ENCODE measurements around the gene KCNMB1.
"Not testable (repeated sequence)": the region's sequence is repeated elsewhere in the genome, so short reads cannot be mapped to it uniquely, and the experiment has no call there.

KCNMB1 gene

GRCh38 chr5:170380361-170380951 lies 8.7 kb downstream of the KCNMB1 start:
- TF ChIP-seq EZH2phosphoT487 (IDR thresholded peaks at IDR 0.05; ENCODE audit: borderline replicate concordance, low read length) (no peak), CTCF (IDR thresholded peaks at IDR 0.05; ENCODE audit: low read depth, low read length, poor library complexity, severe bottlenecking) (no peak)
- H3K27me3 ChIP-seq (ENCODE audit: control insufficient read depth, low read length): no peaks in the 10 kb centered on the region
- H3K36me3 ChIP-seq (ENCODE audit: control insufficient read depth, low read length): no peaks in the 10 kb centered on the region
- H3K9me2 ChIP-seq (replicated peaks; ENCODE audit: control insufficient read depth, low read length): no peaks in the 10 kb centered on the region
- no peaks in the 10 kb centered on the region for H3K9me3 ChIP-seq (ENCODE audit: control insufficient read depth, insufficient read depth, low read length)
- no peaks in the 10 kb centered on the region for H3K79me2 ChIP-seq (ENCODE audit: control insufficient read depth, low read length)
- H3K27ac ChIP-seq (ENCODE audit: low read depth, low read length): no peak overlapping the region
- no peaks in the 10 kb centered on the region for H3F3A ChIP-seq (ENCODE audit: control insufficient read depth, insufficient read depth)
- H3K4me2 ChIP-seq (ENCODE audit: low read length): no peak overlapping the region
- H4K20me1 ChIP-seq (ENCODE audit: control insufficient read depth, insufficient read depth, low read depth, low read length): no peaks in the 10 kb centered on the region
- no peaks in the 10 kb centered on the region for H3K4me1 ChIP-seq (ENCODE audit: control insufficient read depth, low read length)
- H3K4me3 ChIP-seq (ENCODE audit: low read length): no peak overlapping the region

GRCh38 chr5:170378740-170379139 lies 10.4 kb downstream of the KCNMB1 start:
- Histone ChIP-seq H3K79me2 (ENCODE audit: control insufficient read depth, low read length) (no peaks in the 10 kb centered on the region), H3K4me1 (ENCODE audit: control insufficient read depth, low read length) (no peaks in the 10 kb centered on the region), H3F3A (ENCODE audit: control insufficient read depth, insufficient read depth) (no peaks in the 10 kb centered on the region), H3K27me3 (ENCODE audit: control insufficient read depth, low read length) (no peaks in the 10 kb centered on the region; the same call in 1 of the 2 replicates), H3K36me3 (ENCODE audit: control insufficient read depth, low read length) (no peaks in the 10 kb centered on the region), H3K9me3 (ENCODE audit: control insufficient read depth, insufficient read depth, low read length) (no peaks in the 10 kb centered on the region), H3K4me3 (ENCODE audit: low read length) (no peak overlapping the region), H3K9me2 (replicated peaks; ENCODE audit: control insufficient read depth, low read length) (no peaks in the 10 kb centered on the region), H3K27ac (ENCODE audit: low read depth, low read length) (no peak overlapping the region), H3K4me2 (ENCODE audit: low read length) (no peak overlapping the region), H4K20me1 (ENCODE audit: control insufficient read depth, insufficient read depth, low read depth, low read length) (no peaks in the 10 kb centered on the region)
- TF ChIP-seq EZH2phosphoT487 (IDR thresholded peaks at IDR 0.05; ENCODE audit: borderline replicate concordance, low read length): no peak
- no peak for TF ChIP-seq CTCF (IDR thresholded peaks at IDR 0.05; ENCODE audit: low read depth, low read length, poor library complexity, severe bottlenecking)

GRCh38 chr5:170377027-170377426 lies 12.1 kb downstream of the KCNMB1 start:
- H3K4me2 ChIP-seq (ENCODE audit: low read length): no peak overlapping the region
- H3K9me3 ChIP-seq (ENCODE audit: control insufficient read depth, insufficient read depth, low read length): no peaks in the 10 kb centered on the region
- H3K36me3 ChIP-seq (ENCODE audit: control insufficient read depth, low read length): no peaks in the 10 kb centered on the region
- no peak overlapping the region for H3K4me3 ChIP-seq (ENCODE audit: low read length)
- no peaks in the 10 kb centered on the region for H3K4me1 ChIP-seq (ENCODE audit: control insufficient read depth, low read length)
- no peaks in the 10 kb centered on the region for H4K20me1 ChIP-seq (ENCODE audit: control insufficient read depth, insufficient read depth, low read depth, low read length)
- no peak overlapping the region for H3K27ac ChIP-seq (ENCODE audit: low read depth, low read length)
- H3K9me2 ChIP-seq (replicated peaks; ENCODE audit: control insufficient read depth, low read length): no peaks in the 10 kb centered on the region
- TF ChIP-seq CTCF (IDR thresholded peaks at IDR 0.05; ENCODE audit: low read depth, low read length, poor library complexity, severe bottlenecking) (no peak), EZH2phosphoT487 (IDR thresholded peaks at IDR 0.05; ENCODE audit: borderline replicate concordance, low read length) (no peak)
- H3F3A ChIP-seq (ENCODE audit: control insufficient read depth, insufficient read depth): no peaks in the 10 kb centered on the region
- peaks cover 6% of the 10 kb centered on the region for H3K27me3 ChIP-seq (ENCODE audit: control insufficient read depth, low read length)
- no peaks in the 10 kb centered on the region for H3K79me2 ChIP-seq (ENCODE audit: control insufficient read depth, low read length)

GRCh38 chr5:170376526-170376925 lies 12.6 kb downstream of the KCNMB1 start:
- H3F3A ChIP-seq (ENCODE audit: control insufficient read depth, insufficient read depth); H4K20me1 ChIP-seq (ENCODE audit: control insufficient read depth, insufficient read depth, low read depth, low read length); H3K4me2 ChIP-seq (ENCODE audit: low read length); H3K4me3 ChIP-seq (ENCODE audit: low read length); H3K27me3 ChIP-seq (ENCODE audit: control insufficient read depth, low read length); H3K9me2 ChIP-seq (replicated peaks; ENCODE audit: control insufficient read depth, low read length); H3K36me3 ChIP-seq (ENCODE audit: control insufficient read depth, low read length); H3K4me1 ChIP-seq (ENCODE audit: control insufficient read depth, low read length); H3K79me2 ChIP-seq (ENCODE audit: control insufficient read depth, low read length); H3K9me3 ChIP-seq (ENCODE audit: control insufficient read depth, insufficient read depth, low read length); H3K27ac ChIP-seq (ENCODE audit: low read depth, low read length): not testable (repeated sequence)
